ENCODE results near the gene CNOT1.
"Not testable (repeated sequence)": the region's sequence is repeated elsewhere in the genome, so short reads cannot be mapped to it uniquely, and the experiment has no call there.

The CNOT1 gene

DNA sequence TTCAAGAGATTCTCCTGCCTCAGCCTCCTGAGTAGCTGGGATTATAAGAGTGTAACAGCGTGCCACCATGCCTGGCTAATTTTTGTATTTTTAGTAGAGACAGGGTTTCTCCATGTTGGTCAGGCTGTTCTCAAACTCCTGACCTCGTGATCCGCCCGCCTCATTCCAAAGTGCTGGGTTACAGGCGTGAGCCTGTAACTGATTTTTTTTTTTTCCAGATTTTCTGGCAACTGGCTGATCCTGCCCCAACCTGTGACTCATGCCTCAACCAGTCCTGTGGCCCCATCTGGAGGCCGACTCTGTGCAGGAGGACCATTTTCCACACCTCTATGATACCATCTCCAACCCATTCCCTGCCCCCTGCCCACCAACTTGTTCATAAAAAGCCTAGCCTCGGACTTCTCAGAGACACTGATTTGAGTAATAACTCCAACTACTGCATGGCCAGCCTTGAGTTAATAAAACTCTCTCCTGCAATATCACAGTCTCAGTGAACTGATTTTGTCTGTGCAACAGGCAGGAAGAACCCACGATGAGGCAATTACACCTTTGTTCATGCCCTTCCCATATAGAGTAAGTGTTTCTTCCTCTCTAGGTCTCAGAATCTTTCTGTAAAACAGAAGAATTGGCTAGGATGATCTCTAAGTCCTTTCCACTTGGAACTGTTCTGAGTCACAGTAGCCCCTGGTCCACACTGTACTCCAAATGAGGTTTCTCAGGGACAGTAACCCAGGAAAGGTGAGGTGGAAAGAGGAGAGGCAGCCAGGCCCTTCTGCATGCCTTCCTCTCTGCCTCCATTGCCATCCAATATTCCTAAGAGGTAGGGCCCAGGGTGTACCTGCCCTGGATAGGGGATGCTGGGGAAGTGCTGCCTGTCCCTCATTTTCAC, 8.8 kb upstream of the CNOT1 start:
- DNase-seq (ENCODE audit: low read depth), result no peak

DNA sequence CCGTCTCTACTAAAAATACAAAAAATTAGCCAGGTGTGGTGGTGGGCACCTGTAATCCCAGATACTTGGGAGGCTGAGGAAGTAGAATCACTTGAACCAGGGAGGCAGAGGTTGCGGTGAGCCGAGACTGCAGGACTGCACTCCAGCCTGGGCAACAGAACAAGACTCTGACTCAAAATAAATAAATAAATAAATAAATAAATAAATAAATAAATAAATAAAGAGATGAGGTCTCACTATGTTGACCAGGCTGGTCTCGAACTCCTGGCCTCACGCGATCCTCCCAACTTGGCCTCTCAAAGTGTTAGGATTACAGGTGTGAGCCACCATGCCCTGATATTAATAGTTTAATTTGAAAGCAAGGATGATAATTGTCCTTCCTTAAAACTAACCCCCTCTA, 7.4 kb upstream of the CNOT1 start:
- not testable (repeated sequence) for DNase-seq (ENCODE audit: low read depth)

DNA sequence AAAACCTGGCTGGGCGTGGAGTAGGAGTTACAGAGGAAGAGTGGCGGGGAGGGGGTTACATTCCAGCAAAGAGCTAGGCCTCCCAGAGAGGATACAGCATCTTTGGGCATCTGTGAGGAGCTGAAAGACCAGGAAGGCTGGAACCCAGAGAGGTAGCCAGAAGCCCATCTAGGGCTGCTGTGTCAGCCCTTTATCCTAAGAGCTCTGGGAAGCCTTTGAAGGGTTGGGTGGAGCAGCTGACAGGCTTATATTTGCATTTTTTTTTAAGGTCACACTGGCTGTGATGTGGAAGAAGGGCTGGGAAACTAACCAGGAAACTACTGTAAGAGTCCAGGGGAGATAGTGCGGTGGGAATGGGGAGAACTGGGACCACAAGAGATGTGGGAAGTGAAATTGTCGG, 6.8 kb upstream of the CNOT1 start:
- no peak for DNase-seq (ENCODE audit: low read depth)

DNA sequence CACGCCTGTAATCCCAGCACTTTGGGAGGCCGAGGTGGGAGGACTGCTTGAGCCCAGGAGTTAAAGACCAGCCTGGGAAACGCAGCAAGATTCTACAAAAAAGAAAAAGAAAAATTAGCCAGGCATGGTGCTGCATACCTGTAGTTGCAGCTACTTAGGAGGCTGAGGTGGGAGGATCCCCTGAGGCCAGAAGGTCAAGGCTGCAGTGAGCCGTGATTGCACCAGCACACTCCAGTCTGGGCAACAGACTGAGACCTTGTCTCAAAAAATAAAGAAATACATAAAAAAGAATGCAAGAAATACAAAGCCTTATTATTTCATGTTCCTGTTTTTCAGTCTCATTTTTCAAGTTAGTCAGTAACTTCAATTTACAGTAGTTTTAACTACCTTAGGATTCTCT, 5.9 kb upstream of the CNOT1 start:
- DNase-seq (ENCODE audit: low read depth), result no peak

DNA sequence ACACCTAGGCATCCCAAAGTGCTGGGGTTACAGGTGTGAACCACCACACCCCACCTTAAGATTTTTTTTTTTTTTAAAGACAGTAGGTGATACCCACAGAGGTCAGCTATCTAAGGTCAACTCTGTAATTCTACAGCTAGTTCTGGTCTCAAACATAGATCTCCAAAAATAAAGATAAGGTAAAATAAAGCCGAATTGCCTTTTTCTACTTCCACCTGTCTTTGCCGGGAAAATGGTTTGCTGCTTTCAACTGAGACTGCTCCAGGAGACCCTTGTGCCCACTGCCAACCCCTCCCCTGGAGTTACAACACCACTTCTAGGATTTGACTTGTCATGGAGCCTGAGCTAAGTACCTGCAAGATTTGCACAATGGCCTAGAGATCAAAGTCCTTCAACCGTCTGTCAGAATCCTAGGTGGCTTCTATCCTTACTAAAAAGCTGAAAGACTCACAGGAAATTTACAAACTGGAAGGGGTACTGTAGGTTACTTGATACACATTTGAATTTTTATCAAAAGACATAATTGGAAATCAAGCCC, 4.7 kb upstream of the CNOT1 start:
- DNase-seq (ENCODE audit: low read depth), result no peak

DNA sequence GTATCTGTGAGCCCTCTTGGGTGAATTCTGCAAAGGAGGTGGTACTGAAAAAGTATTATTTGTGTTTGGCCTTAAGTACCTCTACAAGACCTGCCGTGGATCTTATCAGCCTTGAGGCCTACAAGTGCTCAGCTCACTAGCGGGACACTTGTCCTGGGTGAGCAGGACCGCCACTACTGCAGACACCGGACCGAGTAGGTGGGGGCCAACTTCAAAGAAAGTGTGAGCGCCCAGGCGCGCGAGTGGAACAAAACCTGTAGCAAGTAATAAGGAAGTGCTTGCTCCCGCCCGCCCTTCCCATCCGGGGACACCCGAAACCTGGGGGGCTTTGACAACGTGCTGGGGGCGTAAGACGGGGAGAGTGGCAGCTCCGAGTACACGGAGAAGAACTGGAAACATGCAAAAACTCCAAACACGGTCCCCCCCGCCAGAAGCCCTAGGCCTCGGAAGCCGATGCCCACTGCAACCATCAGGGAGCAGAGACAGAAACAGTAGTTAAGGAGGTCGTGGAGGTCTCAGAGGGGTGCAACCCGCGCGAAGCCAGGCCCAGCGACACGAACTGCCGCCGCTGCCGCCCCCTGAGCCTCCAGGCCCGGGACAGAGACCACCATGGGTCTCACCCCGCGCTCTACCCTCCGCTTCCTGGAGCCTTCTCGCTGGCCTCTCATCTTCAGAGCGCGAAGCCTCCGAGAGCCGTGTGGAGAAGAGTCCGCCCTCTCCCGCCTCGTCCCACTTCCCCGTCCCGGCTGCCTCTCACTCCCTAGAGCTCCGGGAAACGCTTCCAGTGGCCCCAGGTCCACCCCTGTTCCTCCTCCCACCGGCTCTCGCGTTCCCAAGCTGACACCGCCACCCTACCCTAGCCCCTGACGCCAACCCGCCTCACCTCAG, 537 bp downstream of the CNOT1 start:
- DNase-seq (ENCODE audit: low read depth), result no peak

DNA sequence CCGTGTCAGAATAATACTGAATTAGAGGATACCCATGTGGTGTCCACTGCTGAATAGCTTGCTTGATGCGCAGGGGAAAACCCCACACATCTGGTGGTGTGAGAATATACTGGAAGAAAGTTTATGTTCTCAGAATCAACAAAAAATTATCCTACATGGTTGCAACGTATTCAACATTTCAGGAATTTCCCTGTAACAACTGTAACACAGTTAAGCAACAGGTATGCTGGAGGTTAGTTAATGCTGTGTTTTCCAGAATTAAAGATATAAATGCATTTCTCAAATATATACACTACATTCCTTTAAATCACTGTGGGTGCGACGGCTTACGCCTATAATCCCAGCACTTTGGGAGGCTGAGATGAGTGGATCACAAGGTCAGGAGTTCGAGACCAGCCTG, 5.4 kb downstream of the CNOT1 start:
- no peak for DNase-seq (ENCODE audit: low read depth)

DNA sequence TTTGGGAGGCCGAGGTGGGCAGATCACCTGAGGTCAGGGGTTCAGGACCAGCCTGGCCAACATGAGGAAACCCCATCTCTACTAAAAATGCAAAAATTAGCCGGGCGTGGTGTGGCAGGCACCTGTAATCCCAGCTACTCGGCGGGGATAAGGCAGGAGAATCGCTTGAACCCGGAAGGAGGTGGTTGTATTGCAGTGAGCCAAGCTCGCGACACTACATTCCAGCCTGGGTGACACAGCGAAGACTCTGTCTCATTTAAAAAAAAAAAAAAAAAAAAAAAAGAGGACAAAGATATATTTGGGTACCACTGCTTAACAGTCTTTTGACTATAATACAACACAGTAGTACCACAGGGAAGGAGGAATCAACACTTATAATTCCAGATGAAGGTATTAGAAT, 9.2 kb downstream of the CNOT1 start:
- no peak for DNase-seq (ENCODE audit: low read depth)

DNA sequence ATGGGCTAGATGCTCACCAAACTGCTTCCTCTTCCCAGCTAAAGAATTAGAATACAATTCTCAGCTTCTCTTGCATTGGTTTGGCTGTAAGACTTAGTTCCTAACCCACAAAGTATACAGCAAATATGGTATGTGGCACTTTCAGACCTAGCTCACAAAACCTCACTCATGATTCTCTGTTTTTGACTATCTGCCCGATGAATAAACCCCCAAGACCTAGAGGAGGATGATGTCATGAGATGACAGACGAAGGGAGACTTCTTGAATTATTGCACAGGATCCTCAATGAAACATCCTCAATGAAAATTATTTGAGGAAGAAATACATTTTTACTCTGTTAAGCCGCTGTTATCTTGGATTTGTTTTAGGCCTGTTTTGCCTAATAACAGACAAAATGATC, 14.3 kb downstream of the CNOT1 start:
- DNase-seq (ENCODE audit: low read depth), result no peak

DNA sequence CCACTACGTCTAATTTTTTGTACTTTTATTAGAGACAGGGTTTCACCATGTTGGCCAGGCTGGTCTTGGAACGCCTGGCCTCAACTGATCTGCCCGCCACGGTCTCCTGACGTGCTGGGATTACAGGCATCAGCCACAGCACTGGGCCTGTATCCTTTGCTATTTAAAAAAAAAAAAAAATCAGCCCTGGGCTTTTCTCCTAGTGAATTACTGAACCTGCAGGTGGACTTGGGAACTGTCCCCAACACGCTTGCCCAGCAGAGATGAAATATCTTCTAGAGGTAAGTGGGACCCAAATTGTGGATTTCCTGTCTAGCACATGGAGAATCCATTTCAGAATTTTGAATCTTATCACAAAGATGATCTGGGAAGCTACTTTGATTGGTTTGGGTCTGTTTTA, 14.8 kb downstream of the CNOT1 start:
- no peak for DNase-seq (ENCODE audit: low read depth)

DNA sequence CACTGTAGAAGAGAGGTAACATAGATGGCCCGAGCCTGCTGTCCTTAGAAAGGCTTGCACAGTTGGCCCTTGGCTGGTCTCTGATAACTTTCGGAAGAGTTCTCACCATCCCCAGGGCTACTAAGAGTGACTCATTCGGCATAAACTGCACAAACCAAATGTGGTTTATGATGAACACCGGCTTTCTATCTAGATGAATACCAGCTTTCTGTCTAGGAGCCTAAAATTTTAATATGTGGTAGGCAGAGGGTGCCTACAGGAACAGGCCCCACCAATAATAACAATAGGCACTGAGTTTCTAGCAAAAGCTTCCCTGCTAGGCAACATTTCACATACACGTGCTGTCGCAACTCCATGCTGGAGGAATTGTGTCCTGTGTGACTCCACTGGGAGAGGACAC, 15.4 kb downstream of the CNOT1 start:
- DNase-seq (ENCODE audit: low read depth), result no peak

DNA sequence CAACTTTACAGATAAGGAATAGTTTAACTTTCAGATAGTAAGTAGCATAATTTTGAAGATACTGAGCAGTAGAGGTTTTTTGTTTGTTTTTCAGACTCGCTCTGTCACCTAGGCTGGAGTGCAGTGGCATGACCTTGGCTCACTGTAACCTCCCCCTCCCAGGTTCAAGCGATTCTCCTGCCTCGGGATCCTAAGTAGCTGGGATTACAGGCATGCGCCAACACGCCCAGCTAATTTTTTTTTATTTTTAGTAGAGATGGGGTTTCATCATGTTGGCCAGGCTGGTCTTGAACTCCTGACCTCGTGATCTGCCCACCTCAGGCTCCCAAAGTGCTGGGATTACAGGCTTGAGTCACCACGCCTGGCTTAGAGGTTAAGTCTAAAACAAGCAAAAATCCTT, 16.7 kb downstream of the CNOT1 start:
- not testable (repeated sequence) for DNase-seq (ENCODE audit: low read depth)

DNA sequence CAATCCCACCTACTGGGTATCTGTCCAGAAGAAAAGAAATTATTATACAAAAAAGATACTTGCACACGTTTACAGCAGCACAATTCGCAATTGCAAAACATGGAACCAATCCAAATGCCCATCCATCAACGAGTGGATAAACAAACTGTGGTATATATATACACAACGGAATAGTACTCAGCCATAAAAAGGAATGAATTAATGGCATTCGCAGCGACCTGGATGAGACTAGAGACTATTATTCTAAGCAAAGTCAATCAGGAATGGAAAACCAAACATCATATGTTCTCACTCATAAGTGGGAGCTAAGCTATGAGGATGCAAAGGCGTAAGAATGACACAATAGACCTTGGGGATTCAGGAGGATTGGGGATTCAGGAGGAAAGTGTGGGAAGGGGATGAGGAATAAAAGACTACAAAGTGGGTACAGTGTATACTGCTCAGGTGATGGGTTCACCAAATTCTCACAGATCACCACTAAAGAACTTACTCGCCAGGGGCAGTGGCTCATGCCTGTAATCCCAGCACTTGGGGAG, 21.0 kb downstream of the CNOT1 start:
- no peak for DNase-seq (ENCODE audit: low read depth)

DNA sequence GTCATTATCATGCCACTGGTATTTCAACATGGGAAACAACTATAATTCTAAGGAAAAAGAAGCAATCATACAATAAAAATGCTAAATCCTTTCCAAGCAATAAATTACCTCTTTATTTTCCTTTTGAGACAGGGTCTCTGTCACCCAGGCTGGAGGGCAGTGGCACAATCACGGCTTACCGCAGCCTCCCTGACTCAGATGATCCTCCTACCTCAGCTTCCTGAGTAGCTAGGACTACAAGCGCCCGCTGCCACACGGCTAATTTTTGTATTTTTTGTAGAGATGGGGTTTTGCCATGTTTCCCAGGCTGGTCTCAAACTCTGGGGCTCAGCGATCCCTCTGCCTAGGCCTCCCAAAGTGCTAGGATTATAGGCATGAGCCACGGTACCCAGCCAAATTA, 24.1 kb downstream of the CNOT1 start:
- no peak for DNase-seq (ENCODE audit: low read depth)

DNA sequence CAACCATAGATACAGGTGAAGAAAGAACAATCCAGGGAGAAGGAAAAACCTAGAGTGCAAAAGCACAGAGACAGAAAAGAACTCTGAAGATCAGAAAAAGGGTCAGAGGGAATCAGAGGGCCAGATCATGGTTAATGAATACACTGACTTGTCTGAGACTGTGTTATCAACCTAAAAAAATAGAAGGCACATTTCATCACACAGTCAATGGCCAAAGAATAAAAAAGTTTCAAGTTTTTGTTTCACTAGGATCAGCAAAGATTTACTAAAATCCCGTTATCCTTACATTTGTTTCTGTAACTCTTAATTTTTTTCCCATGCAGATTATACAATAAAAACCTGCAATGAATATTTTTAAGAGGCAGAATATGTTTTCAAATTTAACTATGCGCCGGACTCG, 38.5 kb downstream of the CNOT1 start:
- DNase-seq (ENCODE audit: low read depth), result no peak

DNA sequence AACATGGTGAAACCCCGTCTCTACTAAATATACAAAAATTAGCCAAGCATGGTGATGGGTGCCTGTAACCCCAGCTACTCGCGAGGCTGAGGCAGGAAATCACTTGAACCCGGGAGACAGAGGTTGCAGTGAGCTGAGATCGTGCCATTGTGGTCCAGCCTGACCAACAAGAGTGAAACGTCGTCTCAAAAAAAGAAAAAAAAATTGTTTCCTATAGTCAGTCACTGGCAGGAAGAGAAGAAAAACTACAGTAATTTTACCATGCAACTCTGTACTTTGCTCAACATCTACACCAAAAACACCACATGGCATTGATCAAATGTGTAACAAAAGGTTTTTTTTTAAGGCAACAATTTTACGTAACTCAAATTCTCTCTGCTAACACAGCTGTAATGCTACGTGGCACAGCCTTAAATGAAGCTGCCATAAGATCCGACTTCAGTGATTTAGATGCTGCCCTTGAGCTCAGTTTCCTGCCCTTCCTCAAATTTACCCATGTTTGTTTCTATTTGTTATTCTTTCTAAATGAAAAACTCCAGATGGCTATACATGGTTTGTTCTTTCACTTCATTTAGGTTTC, 40.2 kb downstream of the CNOT1 start:
- DNase-seq (ENCODE audit: low read depth), result no peak

DNA sequence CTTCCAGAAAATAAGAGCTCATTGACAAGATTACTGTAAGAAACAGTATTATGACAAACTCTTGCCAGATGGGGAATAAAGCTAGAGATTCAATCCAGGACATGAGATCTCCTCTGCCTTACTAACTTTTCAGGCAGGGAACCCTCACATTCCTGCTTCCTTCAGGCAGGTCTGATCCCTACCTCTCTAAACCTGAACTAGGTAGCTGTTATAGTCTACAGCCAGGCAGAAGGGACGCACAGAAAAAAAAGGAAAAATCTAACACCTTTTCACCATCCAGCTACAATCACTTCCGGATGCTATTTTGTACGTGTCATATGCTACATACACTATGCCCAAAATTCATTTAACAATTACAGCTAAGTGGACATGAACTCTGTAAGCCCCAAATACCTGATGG, 41.2 kb downstream of the CNOT1 start:
- DNase-seq (ENCODE audit: low read depth), result no peak

DNA sequence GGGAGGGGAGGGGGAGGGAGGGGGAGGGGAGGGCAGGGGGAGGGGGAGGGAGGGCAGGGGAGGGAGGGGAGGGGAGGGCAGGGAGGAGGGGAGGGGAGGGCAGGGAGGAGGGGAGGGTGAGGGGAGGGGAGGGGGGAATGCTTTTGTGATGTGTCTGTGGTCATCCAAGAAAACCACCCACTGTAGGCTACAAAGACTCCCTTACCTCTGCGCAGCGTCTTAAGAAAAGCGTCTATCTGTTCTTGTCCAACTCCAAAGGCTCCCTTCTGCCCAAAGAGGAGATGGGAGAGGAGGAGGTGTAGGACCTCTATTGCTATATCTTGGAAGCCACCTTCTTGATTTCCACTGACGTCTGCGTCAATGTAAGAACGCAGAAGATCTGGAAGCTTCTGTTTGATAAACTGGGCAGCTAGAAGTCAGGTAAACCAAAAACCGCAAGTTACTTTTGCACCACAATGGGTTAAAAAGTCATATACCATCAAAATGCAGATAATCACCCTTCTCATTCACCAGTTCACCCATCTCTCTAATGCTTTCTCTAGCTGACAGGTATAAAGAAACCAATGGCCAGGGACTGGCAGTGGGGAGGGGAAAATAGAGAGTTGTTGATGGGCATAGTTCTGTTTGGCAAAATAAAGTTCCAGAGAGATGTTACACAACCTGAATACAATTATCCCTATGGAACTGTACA, 43.1 kb downstream of the CNOT1 start:
- no peak for DNase-seq (ENCODE audit: low read depth)

DNA sequence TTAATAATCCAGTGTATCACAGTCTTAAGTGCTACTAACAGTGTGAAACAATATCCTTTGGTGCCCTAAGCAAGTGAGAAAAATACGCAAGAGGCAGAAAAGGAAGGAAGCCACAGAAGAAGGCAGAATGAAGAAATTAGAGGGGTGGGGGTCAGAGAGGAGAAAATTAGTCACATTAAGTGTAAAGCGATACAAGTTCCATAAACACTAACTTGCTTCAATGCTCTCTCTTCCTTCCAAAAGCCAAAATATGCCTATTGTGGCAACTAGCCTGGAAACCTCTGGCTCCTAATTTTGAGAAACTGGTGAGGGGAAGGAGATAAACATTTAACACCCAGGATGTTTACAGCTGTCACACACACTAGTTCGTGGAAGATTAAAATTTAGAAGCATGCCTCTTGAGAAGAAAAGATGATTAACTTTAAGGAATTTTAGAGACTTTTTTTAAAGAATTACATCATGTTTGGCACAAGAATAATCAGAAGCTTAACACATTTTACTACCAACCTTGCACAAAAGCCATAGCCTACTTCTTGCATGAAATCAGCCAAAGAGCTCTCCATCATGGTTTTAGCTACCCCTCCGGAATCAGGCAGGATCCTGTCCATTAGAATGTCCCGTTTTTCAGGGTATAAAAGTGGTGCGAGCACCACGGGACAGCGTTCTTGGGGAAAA, 44.7 kb downstream of the CNOT1 start:
- DNase-seq (ENCODE audit: low read depth), result no peak

DNA sequence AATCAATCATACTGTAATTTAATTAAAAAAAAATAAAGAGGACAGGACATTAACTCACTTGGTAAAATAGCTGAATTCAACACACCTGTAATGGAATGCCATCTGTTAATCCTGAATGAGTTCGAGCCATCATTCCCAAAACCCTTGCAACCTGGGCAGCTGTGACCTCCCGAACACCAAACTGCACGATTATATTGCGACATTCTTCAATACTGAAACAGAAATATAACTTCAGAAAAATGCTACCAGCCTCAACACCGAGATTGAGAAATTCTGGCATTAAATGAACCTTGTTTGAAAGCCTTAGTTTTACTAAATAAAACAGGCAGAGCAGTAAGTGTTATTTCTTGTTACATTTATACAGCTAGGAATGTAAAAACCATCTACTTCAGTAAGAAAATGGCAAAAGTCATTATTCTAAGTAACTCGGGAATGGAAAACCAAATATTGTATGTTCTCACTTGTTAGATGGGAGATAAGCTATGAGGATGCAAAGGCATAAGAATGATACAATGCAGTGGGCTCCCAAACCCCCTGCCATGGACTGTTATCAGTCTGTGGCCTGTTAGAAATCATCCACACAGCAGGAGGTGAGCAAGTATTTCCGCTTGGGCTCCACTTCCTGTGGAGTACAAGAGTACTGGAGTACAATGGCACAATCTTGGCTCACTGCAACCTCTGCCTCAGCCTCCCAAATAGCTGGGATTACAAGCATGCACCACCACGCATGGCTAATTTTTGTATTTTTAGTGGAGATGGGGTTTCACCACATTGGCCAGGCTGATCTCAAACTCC, 46.5 kb downstream of the CNOT1 start:
- no peak for DNase-seq (ENCODE audit: low read depth)
